ENCODE measurements around the gene CUL4A. TPM values are rescaled to one million over a fixed set of nuclear protein-coding genes. Genes with fewer than 3 reads are reported as not detected.

Gene CUL4A
- total RNA-seq, 6 experiments from 2014 or later = 90.5 to 104 (median 97.0) TPM

DNA sequence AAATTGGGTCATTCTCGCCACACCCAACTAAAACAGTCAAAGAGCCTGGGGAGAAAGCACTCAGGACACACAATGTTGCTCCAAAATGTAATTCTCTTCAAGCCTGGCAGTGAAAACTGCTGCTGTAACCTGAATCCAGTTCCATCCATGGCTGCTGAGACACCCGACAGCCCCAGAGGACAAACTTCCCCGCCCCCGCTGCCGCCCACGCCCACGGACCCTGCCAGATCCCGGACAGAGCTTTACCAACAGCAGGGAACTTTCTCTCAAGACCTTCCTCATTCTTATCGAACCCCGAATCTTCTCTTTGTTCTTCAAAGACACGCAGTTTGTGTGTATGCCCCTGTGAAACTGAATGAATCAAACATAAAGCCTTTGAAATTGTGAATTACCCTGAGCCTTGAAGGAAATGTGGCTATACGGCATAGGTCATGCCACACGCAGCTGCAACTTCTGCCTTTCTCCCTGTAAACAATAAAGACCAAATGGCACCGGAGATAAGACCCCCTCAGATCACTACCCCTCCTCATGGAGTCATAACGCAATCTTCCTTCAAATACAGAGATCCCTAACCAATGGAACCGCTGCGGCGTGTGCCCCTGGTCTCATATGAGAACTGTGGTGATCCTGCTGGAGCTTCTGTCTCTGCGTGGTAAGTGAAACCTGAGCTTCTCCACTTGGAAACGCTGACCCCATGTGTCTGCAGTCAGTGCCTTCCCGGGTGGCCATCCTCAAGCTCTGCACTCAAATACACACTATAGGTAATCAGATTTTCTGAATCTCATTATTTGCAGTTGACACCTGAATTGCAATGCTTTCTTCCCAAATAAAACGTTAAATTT lies 82.8 kb downstream of the CUL4A start:
- H3K36me3 Mint-ChIP-seq (ENCODE audit: low read depth) = peaks cover 6% of the 10 kb centered on the region
- H3K9me3 Mint-ChIP-seq = peaks cover 6% of the 10 kb centered on the region
- H3K4me1 Mint-ChIP-seq (ENCODE audit: low read depth) = peaks cover 19% of the 10 kb centered on the region
- TF ChIP-seq, protein P1, sequence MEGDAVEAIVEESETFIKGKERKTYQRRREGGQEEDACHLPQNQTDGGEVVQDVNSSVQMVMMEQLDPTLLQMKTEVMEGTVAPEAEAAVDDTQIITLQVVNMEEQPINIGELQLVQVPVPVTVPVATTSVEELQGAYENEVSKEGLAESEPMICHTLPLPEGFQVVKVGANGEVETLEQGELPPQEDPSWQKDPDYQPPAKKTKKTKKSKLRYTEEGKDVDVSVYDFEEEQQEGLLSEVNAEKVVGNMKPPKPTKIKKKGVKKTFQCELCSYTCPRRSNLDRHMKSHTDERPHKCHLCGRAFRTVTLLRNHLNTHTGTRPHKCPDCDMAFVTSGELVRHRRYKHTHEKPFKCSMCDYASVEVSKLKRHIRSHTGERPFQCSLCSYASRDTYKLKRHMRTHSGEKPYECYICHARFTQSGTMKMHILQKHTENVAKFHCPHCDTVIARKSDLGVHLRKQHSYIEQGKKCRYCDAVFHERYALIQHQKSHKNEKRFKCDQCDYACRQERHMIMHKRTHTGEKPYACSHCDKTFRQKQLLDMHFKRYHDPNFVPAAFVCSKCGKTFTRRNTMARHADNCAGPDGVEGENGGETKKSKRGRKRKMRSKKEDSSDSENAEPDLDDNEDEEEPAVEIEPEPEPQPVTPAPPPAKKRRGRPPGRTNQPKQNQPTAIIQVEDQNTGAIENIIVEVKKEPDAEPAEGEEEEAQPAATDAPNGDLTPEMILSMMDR (IDR thresholded peaks at IDR 0.05) = no peak
- peaks cover 48% of the 10 kb centered on the region for H3K27me3 Mint-ChIP-seq (ENCODE audit: insufficient read depth)
- H3K27ac Mint-ChIP-seq = peak overlapping the region; percentile 4; the same call in 1 of the 2 replicates
- peak; percentile 3 for DNase-seq
- peak overlapping the region; percentile 76 for H3K4me3 Mint-ChIP-seq

DNA sequence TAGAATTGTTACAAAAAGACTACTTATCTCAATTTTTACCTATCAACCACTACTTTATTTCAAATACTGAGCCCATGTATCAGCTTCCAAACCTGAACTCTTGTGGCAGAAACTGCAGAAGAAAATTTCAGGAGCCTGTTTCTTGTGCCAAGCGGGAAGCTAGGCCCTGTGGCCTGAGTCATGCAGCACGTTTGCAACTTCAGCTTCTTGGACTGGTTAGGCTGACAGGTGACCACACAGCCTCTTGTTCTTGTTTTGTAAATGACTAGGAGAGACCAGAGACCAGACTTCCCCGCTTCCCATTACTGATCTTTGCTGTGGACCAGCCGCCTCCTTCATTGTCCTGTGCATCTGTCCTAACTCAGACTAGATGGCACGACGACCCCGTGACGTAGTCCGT lies 84.3 kb downstream of the CUL4A start:
- Mint-ChIP-seq H3K4me1 (ENCODE audit: low read depth) (peaks cover 25% of the 10 kb centered on the region), H3K27ac (no peak overlapping the region), H3K36me3 (ENCODE audit: low read depth) (peaks cover 11% of the 10 kb centered on the region), H3K27me3 (ENCODE audit: insufficient read depth) (peaks cover 41% of the 10 kb centered on the region), H3K9me3 (peaks cover 6% of the 10 kb centered on the region), H3K4me3 (no peak overlapping the region)
- no peak for DNase-seq
- TF ChIP-seq, protein P1 (IDR thresholded peaks at IDR 0.05) = no peak

DNA sequence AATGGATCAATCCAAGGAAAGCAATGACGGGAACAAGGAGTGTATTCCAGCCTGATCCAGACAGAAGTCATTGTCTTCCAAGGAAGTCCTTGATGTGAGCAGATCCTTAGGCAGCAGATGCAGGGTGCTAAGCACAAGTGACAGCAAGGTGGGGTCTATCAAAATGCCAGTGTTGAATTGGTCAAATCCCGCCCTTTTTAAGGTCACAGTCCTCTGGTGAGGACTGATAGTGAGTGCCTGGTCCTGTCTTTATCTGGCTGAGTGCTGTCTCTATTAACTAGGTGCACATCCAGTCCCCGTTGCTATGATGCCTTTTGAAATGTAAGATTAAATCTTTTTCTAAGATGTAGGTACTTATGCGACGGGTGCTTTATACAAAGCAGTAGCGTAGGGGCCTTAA lies 86.4 kb downstream of the CUL4A start:
- no peak for DNase-seq
- H3K4me1 Mint-ChIP-seq (ENCODE audit: low read depth) = peaks cover 27% of the 10 kb centered on the region
- TF ChIP-seq, protein P1 (IDR thresholded peaks at IDR 0.05) = no peak
- peaks cover 6% of the 10 kb centered on the region for H3K9me3 Mint-ChIP-seq
- peaks cover 22% of the 10 kb centered on the region for H3K27me3 Mint-ChIP-seq (ENCODE audit: insufficient read depth)
- H3K27ac Mint-ChIP-seq = no peak overlapping the region
- H3K4me3 Mint-ChIP-seq = peak overlapping the region; percentile 95
- H3K36me3 Mint-ChIP-seq (ENCODE audit: low read depth) = peaks cover 11% of the 10 kb centered on the region

DNA sequence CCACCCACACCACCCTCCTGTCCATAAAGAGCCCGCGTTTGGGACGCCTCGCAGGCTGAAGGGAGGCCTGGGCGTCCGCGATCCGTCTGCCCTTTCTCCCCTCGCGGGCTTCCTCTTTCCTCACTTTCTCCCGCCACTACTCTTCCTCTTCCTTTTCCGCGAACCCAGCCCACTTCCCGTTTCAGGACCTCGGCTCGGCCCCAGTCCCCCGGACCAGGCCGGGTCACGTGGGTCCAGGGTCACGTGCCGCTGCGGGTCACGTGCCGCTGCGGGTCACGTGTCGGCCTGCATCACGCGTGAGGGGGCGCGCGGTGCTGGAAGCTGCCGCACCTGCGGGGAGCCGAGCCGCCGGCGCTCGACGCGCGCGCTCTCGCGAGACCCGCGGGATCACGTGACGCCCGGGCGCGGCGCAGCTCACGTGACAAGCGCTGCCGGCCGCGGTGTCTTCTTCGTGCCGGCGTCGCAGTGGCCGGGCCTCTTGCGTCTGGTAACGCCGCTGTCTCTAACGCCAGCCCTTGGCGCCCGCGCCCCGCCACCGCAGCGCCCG lies 87.5 kb downstream of the CUL4A start, which contains the start of gene LAMP1:
LAMP1 (plus strand) TSS at position 417 of the 547 bp plus-strand sequence. CDS start 196 bp downstream, outside the sequence.
- TF ChIP-seq, protein P1 (IDR thresholded peaks at IDR 0.05) = no peak

DNA sequence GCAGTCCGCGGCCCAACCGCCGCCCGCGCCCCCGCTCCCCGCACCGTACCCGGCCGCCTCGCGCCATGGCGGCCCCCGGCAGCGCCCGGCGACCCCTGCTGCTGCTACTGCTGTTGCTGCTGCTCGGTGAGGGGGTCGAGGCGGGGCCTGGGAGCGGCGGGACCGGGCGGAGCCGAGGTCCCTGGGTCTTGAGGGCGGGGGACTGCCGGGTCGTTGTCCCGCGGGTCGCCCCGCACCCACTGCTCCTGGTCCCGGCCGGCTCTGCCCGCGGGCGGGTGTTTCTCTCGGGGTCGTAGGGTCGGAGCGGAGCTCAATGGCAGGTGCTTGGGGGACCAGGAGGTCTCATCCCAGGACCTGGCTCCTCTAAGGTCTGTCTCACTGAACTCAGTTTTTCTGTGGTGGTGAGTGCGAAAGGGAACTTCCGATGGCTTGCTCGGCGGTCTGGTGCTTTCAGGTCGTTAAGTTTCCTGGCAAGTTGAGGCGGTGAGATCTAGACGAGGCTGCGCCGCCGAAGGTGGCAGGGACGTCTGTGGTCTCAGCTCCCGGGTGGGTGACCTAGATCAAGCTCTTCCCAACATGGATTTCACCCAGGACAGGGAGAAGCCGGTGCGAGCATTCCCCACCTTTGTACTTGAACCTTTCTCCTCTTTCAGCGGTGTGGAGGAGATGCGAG lies 88.1 kb downstream of the CUL4A start:
- peaks cover 15% of the 10 kb centered on the region for H3K27me3 Mint-ChIP-seq (ENCODE audit: insufficient read depth)
- peaks cover 19% of the 10 kb centered on the region for H3K4me1 Mint-ChIP-seq (ENCODE audit: low read depth)
- H3K9me3 Mint-ChIP-seq = peaks cover 6% of the 10 kb centered on the region
- peak overlapping the region; percentile 99 for H3K4me3 Mint-ChIP-seq
- H3K36me3 Mint-ChIP-seq (ENCODE audit: low read depth) = peaks cover 11% of the 10 kb centered on the region
- TF ChIP-seq, protein P1 (IDR thresholded peaks at IDR 0.05) = no peak
- peak; percentile 15 for DNase-seq
- H3K27ac Mint-ChIP-seq = peak overlapping the region; percentile 90

More for the DNA sequence above, 87.5 kb downstream of the CUL4A start, which contains the start of gene LAMP1:
- Mint-ChIP-seq H3K27me3 (ENCODE audit: insufficient read depth) (peaks cover 18% of the 10 kb centered on the region), H3K9me3 (peaks cover 6% of the 10 kb centered on the region), H3K27ac (peak within 1 kb of the TSS; percentile 97), H3K4me3 (peak within 1 kb of the TSS; percentile 99), H3K4me1 (ENCODE audit: low read depth) (peaks cover 25% of the 10 kb centered on the region), H3K36me3 (ENCODE audit: low read depth) (peaks cover 11% of the 10 kb centered on the region)
- DNase-seq = peak; percentile 97

Data from HFFc6 (cell line).